Endothelial cell of umbilical vein (primary cell): ENCODE results near the gene VSX2. TPM values are rescaled to one million over a fixed set of nuclear protein-coding genes. Genes with fewer than 3 reads are reported as not detected.

Experiments used
- BruUV-seq: library from RNA; stranded (reverse); fragments of 400-500 nt; replicated peaks from 2 replicates; lab custom pipeline; 2021; lab: Mats Ljungman, UMichigan
- CTCF ChIA-PET: fragments of 300-600, 350-600 bp; sonication (Branson Sonifier 250); formaldehyde crosslinking; loops from one replicate; lab custom pipeline; 2021; ENCODE audit warnings: antibody characterized with exemption, inconsistent platforms; lab: Charles Lee
- POLR2A ChIA-PET: fragments of 300-600, 350-600 bp; sonication (Branson Sonifier 250); formaldehyde crosslinking; loops from one replicate; lab custom pipeline; 2021; ENCODE audit warnings: antibody characterized with exemption, inconsistent platforms; lab: Charles Lee
- DNase-seq: peaks from one replicate; pipeline ENCODE4 v3.0.0-alpha.2; 2011; ENCODE audit warnings: low read depth, low spot score
- FAIRE-seq: peaks from 2 replicates; lab custom pipeline; 2011; peaks lifted over from hg19 to GRCh38; lab: Jason Lieb, UNC
- H2AFZ ChIP-seq: 2 replicates; pipeline ENCODE4 v1.6.0; 2012; ENCODE audit warnings: low read depth, low read length, control low read depth, inconsistent platforms
- H3K27ac ChIP-seq: 2 replicates; pipeline ENCODE4 v1.5.1; 2011; ENCODE audit warnings: low read depth, mild to moderate bottlenecking, control low read depth, low read length, moderate library complexity; ENCODE audit not compliant: insufficient read depth
- H3K27me3 ChIP-seq, 2 experiments: 2 replicates each; pipeline versions ENCODE4 v1.6.0 to v1.6.1; 2011; ENCODE audit warnings: low read length in 2 of 2, mixed read lengths in 1 of 2; ENCODE audit not compliant: control insufficient read depth in 2 of 2, insufficient read depth in 2 of 2
- H3K36me3 ChIP-seq, 2 experiments: 2 replicates in 1 of 2; 3 replicates in 1 of 2; pipeline ENCODE4 v1.5.1; 2011; ENCODE audit warnings: low read length in 2 of 2, mild to moderate bottlenecking in 1 of 2, moderate library complexity in 1 of 2; ENCODE audit not compliant: control insufficient read depth in 2 of 2, insufficient read depth in 2 of 2; ENCODE audit errors: extremely low read depth in 1 of 2
- H3K4me1 ChIP-seq: 3 replicates; pipeline ENCODE4 v1.5.1; 2011; ENCODE audit warnings: mild to moderate bottlenecking, low read length; ENCODE audit not compliant: control insufficient read depth, insufficient read depth; ENCODE audit errors: extremely low read depth
- H3K4me2 ChIP-seq: 2 replicates; pipeline ENCODE4 v1.6.1; 2011; ENCODE audit warnings: low read length, control low read depth, mixed read lengths; ENCODE audit not compliant: insufficient read depth
- H3K4me3 ChIP-seq, 3 experiments: fragments of 200-600 bp in 1 of 3; sonication (generic), shearing (Covaris generic) in 1 of 3; replicated peaks in 1 of 3; 2 replicates each; pipeline ENCODE4 v1.5.1; 2011 to 2016; ENCODE audit warnings: control low read depth in 3 of 3, low read length in 3 of 3, mild to moderate bottlenecking in 2 of 3, inconsistent platforms in 1 of 3, low read depth in 1 of 3, moderate library complexity in 1 of 3; ENCODE audit not compliant: insufficient read depth in 1 of 3
- H3K79me2 ChIP-seq: 2 replicates; pipeline ENCODE4 v1.6.0; 2012; ENCODE audit warnings: low read length, inconsistent platforms; ENCODE audit not compliant: control insufficient read depth, insufficient read depth
- H3K9ac ChIP-seq: replicated peaks from 2 replicates; pipeline ENCODE3; 2011; ENCODE audit warnings: low read length, control low read depth; ENCODE audit not compliant: insufficient read depth; ENCODE audit errors: extremely low read depth
- H3K9me1 ChIP-seq: replicated peaks from 3 replicates; pipeline ENCODE4 v1.6.0; 2011; ENCODE audit warnings: mild to moderate bottlenecking, low read length; ENCODE audit not compliant: control insufficient read depth, insufficient read depth; ENCODE audit errors: extremely low read depth
- H3K9me3 ChIP-seq: replicated peaks from 2 replicates; pipeline ENCODE4 v1.5.1; 2012; ENCODE audit warnings: low read length, inconsistent platforms; ENCODE audit not compliant: control insufficient read depth, insufficient read depth
- H4K20me1 ChIP-seq: replicated peaks from 2 replicates; pipeline ENCODE3; 2011; ENCODE audit warnings: mild to moderate bottlenecking, low read length; ENCODE audit not compliant: control insufficient read depth, insufficient read depth; ENCODE audit errors: extremely low read depth
- CTCF ChIP-seq, 2 donors: IDR thresholded peaks; 1 replicate in 1 of 2; 2 replicates in 1 of 2; pipeline ENCODE4 v1.5.1; 2011; ENCODE audit warnings: low read length in 2 of 2, mild to moderate bottlenecking in 2 of 2, moderate library complexity in 2 of 2, control low read depth in 1 of 2, inconsistent platforms in 1 of 2, low read depth in 1 of 2; ENCODE audit not compliant: insufficient read depth in 1 of 2; ENCODE audit errors: extremely low read depth in 1 of 2
- EZH2 ChIP-seq: IDR thresholded peaks from 2 replicates; pipeline ENCODE4 v1.6.1; 2012; ENCODE audit warnings: borderline replicate concordance, low read depth, mild to moderate bottlenecking, moderate library complexity, low read length, inconsistent platforms; ENCODE audit not compliant: severe bottlenecking
- GATA2 ChIP-seq: IDR thresholded peaks from 2 replicates; pipeline ENCODE4 v1.7.0; 2011; ENCODE audit warnings: low read depth, mild to moderate bottlenecking, moderate library complexity, mixed read lengths, low read length; ENCODE audit not compliant: insufficient read length, insufficient read depth
- JUN ChIP-seq: IDR thresholded peaks from 2 replicates; pipeline ENCODE4 v1.6.1; 2011; ENCODE audit warnings: borderline replicate concordance, low read depth; ENCODE audit not compliant: insufficient read length, insufficient read depth
- MAX ChIP-seq: IDR thresholded peaks from 2 replicates; pipeline ENCODE4 v1.6.1; 2011; ENCODE audit not compliant: insufficient read depth, insufficient read length
- MYC ChIP-seq: IDR thresholded peaks from one replicate; pipeline ENCODE4 v1.6.1; 2011; ENCODE audit warnings: mild to moderate bottlenecking, low read depth, low read length
- POLR2A ChIP-seq: IDR thresholded peaks from 2 replicates; pipeline ENCODE4 v1.6.1; 2012; ENCODE audit warnings: low read depth, mild to moderate bottlenecking, control low read depth, low read length
- POLR2AphosphoS5 ChIP-seq: IDR thresholded peaks from 2 replicates; pipeline ENCODE4 v1.6.1; 2012; ENCODE audit warnings: low read depth, mild to moderate bottlenecking, control low read depth, low read length, moderate library complexity; ENCODE audit not compliant: insufficient read depth
- dilution Hi-C: fragments of 300-500 bp; cut with MboI; formaldehyde crosslinking; loops from one replicate; pipeline ENCODE4 v1.15.0; 2019; ENCODE audit warnings: low sequenced_read_pairs; ENCODE audit not compliant: extremely low pct_ligation_motif_present
- intact Hi-C: fragments of 100-400 bp; cut with micrococcal nuclease; formaldehyde crosslinking; loops from one replicate; pipeline ENCODE4 v1.10.0; 2022
- polyA plus RNA-seq, 4 experiments: library from polyadenylated mRNA; depleted of rRNA in 3 of 4; stranded (reverse) in 3 of 4; unstranded in 1 of 4; fragments of >200 nt; gene quantifications; 2 replicates each; pipeline versions ENCODE4 v1.2.1 to v1.2.3, GENCODE V29; 2011 to 2012; ENCODE audit warnings: missing spikeins in 1 of 4
- total RNA-seq: library from RNA; stranded (reverse); gene quantifications from 2 replicates; pipeline ENCODE4 v1.2.3, GENCODE V29; 2021

VSX2 gene
- total and polyA plus RNA-seq, 2 donors (not counting 3 experiments of a cell fraction or from before 2014, with no cell fraction given), result not detected

- intact Hi-C loops (loop anchor here (1.0 kb wide), 1 partner anchor 35 kb away; no protein-coding TSS in a partner anchor), dilution Hi-C loops (no loop called here)
- no peak for FAIRE-seq
- no peak for DNase-seq
- Histone ChIP-seq H3K27ac (no peak overlapping the region), H3K9me1 (no peaks in the 10 kb centered on the region), H3K4me2 (no peak overlapping the region), H3K79me2 (no peaks in the 10 kb centered on the region), H3K9me3 (no peaks in the 10 kb centered on the region), H3K4me1 (no peaks in the 10 kb centered on the region), H4K20me1 (no peaks in the 10 kb centered on the region), H3K36me3 (no peaks in the 10 kb centered on the region), H3K4me3 (no peak overlapping the region), H3K27me3 (peaks cover 14 to 18% of the 10 kb centered on the region in 2 experiments), H3K9ac (no peak overlapping the region), H2AFZ (no peak overlapping the region)
- CTCF ChIA-PET, result interaction anchor here (1.0 to 1.6 kb wide), 5 partner anchors 9 to 35 kb away, joined by 3 to 7 read pairs (median 3); no protein-coding TSS in a partner anchor
- POLR2A ChIA-PET, result no interaction called here
- no TSS peak for BruUV-seq
- TF ChIP-seq JUN (no peak), POLR2AphosphoS5 (no peak), MAX (no peak), GATA2 (no peak), POLR2A (no peak), MYC (no peak)
Measured at GRCh38 chr14:74216671-74217070, 22.6 kb upstream of the VSX2 start.

GRCh38 chr14:74217672-74218448 is 21.4 kb upstream of the VSX2 start:
- H3K27ac ChIP-seq, result no peak overlapping the region

More at GRCh38 chr14:74217672-74218448, 21.4 kb upstream of the VSX2 start:
- FAIRE-seq (peak; percentile 74), DNase-seq (peak; percentile 65)
- Histone ChIP-seq H3K4me3 (no peak overlapping the region), H3K9ac (no peak overlapping the region), H3K36me3 (no peaks in the 10 kb centered on the region), H3K27me3 (peaks cover 10 to 17% of the 10 kb centered on the region in 2 experiments), H3K9me1 (no peaks in the 10 kb centered on the region), H4K20me1 (no peaks in the 10 kb centered on the region), H3K9me3 (no peaks in the 10 kb centered on the region), H3K4me1 (no peaks in the 10 kb centered on the region), H3K4me2 (peak overlapping the region; percentile 28), H2AFZ (peak overlapping the region; percentile 64), H3K79me2 (no peaks in the 10 kb centered on the region)
- no peak for TF ChIP-seq EZH2
- TF ChIP-seq CTCF (IDR thresholded peaks at IDR 0.05; ENCODE audit: extremely low read depth in 1 of 2, insufficient read depth in 1 of 2, low read depth in 1 of 2, low read length in 2 of 2), result peak; percentile 95 to 100
- TF ChIP-seq JUN, result no peak
- POLR2A ChIA-PET, result no interaction called here
- CTCF ChIA-PET, result interaction anchor here (1.0 to 2.1 kb wide), 7 partner anchors 8 to 107 kb away, joined by 3 to 21 read pairs (median 5); no protein-coding TSS in a partner anchor
- no TSS peak for BruUV-seq
- intact Hi-C loops (loop anchor here (1.0 kb wide), 3 partner anchors 33 to 39 kb away; no protein-coding TSS in a partner anchor), dilution Hi-C loops (no loop called here)
